ENCODE measurements around the gene ROR2.

Gene ROR2

GRCh38 chr9:91768507-91768906 lies 181.5 kb downstream of the ROR2 start:
- no peak for DNase-seq

DNA sequence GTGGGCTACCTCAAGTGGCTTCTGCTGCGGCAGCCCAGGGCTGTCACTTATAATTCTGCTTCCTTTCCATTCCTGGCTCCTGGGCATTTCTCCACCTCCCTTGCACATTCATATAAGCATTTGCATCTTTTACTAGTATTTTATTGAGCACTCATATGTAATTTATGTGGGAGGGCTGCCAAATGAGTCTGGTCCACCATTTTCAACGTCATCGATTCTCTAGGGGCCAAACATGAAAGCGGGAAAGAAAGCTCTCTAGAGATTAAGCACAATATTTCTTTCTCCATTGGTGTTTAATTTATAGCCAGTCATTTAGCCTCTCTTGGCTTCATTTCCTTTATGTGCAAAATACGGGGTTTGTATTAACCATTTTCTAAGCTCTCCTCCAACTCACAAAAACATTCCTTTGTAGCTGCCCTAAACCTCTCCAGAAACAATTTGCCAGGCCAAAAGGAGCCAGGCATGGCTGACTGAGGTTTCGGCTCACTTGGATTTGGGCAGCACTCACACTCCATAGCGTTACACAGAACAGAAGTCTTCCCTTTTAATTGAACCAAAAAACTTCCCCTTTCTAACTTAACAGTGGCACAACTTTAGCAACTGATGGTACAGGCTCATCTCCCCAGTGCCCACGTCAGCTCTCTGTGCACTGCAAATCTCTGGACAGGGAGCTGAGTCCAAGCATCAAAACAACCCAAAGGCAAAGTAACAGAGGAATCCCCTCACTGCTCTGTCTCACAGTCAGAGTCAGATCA lies 183.5 kb downstream of the ROR2 start:
- DNase-seq: no peak

DNA sequence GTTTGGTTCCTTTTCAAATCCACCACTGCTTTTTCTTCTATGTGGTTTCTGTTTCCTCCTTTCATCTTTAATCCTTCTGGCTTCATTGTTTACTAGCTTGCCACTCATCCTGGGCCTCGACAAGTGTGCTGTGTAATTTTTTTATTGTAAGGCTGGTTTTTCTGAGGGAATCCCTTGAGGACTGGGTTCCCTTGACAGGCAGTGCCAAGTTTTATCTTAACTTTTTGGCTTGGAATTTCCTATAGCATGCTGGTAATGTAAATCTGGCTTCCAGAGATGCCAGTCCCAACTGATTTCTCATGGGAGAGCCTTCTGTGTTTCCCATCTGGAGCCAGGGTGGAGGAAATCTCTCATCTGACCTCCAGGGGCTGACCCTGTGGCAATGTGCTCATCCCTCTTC lies 184.7 kb downstream of the ROR2 start:
- DNase-seq: no peak

DNA sequence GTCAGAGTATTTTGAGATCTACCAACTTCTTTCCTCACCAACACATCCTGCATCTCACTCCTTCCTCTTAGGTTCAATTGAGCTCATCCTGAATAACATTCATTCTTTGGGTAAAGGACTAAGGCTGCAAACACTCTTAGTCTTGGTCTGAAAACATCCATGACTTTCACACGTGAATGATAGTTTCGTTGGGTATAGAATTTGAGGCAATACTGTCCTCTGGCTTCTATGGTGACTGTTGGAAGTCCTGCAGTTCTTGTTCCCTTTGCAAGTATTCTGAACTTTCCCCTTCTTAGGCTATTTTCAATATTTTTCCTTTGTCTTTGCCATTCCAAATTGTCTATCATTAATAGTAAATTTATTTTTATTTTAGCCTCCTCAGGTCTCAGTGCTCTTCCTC lies 185.4 kb downstream of the ROR2 start:
- DNase-seq: no peak

- no peak for DNase-seq
Observed at GRCh38 chr9:91761362-91761761, 188.7 kb downstream of the ROR2 start.

- no peak for DNase-seq
Observed at GRCh38 chr9:91760906-91761305, 189.1 kb downstream of the ROR2 start.

DNA sequence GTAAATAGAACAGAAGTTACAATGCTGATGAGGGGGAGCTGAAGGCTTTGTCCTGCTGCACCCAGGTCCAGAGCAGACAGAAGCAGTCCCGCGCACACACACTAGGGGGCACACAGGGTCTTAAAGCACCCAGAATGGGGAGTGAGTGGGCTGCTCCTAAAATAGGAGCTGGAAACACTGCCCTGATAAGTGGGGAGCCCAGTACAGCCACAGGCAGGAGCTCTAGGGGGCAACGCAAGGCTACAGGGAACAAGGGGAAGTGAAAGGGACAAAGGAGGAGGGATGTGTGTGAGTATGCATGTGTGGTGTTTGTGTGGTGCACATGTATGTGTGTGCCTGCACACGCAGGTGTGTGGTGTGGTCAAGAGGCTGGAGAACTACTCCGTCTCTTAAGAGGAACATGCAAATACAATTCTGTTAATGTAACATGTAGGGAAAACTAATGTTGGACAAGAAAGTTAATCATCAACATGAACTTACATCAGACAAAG lies 191.5 kb downstream of the ROR2 start:
- no peak for DNase-seq

GRCh38 chr9:91757782-91758181 lies 192.2 kb downstream of the ROR2 start:
- DNase-seq: no peak

DNA sequence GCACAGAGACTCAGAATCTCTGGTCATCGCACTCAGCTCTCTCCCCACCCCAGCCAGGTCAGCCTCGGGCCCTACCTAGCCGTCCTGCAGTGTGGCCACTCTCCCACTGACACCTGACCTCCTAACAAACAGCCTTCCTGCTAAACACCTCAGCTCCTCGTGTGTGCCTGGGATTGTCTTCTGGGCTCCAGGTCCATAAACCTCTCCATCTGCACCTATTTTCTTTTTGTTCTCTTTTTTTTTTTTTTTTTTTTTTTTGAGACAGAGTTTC lies 193.6 kb downstream of the ROR2 start:
- DNase-seq: no peak

DNA sequence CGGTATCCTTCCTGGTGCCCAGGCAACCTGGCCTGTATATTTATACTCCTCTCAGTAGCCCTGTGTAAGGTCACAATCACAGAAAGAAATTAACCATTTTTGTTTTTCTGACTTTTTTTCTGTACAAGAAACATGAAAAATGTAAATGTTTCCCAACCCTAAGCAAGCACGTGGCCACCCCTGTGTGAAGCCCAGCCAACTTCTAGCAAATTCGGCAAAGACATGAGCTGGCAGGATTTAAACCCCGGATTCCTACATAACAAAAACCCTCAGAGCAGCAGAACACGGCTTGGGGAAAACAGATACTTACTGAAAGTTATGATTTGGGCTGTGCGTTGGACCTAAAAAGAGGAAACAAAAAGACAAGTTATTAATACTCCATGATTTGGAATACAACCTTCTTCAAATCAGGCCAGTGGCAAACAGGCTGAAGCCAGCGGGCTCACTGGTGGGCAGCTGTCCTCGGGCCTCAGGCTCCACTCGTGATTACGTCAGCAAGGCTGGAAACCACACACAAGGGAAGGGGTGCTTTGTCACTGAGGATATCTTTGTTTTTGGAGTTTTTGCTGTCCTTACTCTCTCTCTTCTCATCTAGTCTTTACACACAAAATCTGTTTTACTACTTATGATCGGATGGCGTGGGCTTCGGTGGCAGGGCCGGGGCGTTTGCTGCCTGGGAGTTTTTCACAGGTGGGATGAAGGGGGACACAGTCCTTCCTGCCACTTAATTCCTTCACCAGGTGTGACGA lies 194.1 kb downstream of the ROR2 start:
- DNase-seq: no peak

DNA sequence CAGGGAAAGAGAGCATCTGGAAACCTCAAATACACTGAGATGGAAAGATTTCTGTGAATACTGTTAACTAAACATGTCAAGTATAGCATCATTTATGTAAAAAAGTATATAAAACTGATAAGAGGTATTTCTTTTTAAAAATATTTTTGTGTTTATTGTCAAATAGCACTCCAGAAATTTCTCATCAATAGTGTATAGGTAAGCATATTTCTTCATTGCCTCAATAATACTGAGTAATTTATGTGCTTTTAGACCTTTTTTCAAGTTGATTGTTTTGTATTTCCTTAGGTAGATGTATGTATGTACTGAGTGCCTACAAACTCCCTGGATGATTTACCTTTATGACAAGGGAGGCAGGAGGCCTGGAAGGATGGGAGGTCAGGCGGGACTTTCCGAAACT lies 196.3 kb downstream of the ROR2 start:
- DNase-seq: no peak

DNA sequence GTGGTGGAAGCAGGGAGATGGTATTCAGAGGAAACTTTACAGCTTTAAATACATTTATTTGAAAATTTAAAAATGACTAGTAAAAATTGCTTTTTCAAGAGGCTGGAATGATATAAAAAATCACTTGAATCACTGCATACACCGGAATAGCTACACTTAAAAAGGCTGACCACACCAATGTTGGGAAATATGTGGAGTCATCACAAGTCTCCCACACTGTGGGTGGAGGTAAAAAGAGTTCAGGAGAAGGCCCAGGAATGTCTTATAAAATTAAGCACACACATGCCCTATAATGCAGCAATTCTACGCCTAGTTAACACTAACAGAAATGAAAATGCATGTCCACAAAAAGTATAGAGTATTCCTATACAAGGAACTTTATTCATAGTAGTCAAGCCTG lies 198.1 kb downstream of the ROR2 start:
- DNase-seq: no peak

DNA sequence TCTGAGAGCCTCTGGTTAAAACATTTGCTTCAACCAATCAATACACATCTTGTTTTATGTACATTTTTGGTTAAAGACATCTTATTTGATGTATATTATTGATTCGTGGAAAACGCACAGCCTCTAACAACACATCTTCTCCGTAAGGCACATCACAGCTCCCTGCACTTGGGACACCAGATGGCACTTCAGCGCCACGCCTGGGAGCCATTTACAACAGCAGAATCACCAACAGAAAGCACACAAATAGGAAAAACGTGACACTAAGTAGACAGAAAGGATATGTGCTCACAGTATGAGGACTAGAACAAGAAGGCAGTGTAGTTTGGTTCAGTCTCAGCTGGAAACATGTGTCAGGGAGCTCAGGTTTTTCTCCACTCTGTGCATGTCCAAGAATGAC lies 199.7 kb downstream of the ROR2 start:
- no peak for DNase-seq

DNA sequence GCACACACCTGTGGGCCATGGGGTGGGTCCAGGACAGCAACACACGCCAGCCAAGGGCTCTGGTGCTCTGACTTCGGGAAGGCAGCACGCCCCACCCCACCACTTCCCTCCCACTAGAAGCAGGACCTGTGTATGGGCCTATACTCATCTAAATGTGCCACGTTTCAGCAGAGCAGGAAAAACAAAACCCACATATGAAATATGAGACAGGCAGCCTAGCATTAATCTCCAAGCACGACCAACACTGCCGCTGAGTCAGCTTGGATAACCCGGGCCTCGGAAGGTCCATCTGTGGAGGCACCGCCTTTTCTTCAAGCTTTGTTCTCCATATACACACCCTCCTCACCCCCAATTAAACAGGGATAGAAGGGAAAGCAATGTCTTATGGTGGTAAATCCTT lies 203.1 kb downstream of the ROR2 start:
- DNase-seq: no peak

DNA sequence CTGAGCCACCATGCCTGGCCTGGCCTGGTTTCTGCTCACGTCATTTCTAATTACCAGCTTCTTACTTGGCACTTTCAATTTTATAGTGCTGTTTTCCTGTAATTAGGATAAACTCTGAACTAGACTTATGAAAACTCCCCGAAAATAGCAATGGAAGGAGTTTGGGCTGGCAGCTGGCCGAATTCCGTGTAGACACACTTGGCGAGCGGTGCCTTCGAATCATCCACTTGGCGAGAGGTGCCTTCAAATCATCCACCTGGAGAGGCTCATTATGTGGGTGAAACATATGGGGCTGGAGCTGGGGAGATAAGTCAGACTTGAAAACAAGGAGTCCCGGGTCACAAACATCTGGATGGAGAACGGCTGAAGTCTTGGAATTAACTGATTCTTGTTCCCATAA lies 203.7 kb downstream of the ROR2 start:
- DNase-seq: no peak

DNA sequence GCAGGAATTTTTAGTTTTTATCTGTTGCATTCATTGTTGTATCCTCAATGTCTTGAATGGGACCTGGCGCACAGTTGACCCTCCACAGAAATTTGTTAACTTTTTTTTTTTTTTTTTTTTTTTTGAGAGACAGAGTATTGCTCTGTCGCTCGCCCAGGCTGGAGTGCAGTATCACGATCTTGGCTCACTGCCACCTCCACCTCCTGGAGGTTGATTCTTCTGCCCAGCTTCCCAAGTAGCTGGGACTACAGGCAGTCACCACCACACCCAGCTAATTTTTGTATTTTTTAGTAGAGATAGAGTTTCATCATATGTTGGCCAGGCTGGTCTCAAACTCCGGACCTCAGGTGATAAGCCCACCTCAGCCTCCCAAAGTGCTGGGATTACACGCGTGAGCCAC lies 205.9 kb downstream of the ROR2 start:
- DNase-seq: no peak

DNA sequence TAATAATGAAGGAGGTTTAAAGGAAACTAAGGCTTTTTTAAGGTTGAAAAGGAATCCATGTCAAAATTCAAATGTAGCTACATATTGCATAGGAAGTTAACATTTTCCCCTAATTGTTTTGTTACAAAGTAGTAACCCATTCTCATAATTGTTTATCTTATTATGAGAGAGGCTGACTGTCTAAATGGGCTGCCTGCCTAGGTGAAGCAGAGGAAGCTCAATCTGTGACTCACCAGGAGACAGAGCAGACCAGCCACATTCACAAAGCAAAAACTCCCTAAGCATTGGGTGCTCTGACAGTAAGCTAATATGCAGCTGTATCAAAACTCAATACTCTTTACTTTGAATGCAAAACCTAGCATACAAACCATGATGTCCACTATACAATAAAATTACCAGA lies 208.5 kb downstream of the ROR2 start:
- DNase-seq: no peak

GRCh38 chr9:91740701-91741100 lies 209.3 kb downstream of the ROR2 start:
- DNase-seq: no peak

DNA sequence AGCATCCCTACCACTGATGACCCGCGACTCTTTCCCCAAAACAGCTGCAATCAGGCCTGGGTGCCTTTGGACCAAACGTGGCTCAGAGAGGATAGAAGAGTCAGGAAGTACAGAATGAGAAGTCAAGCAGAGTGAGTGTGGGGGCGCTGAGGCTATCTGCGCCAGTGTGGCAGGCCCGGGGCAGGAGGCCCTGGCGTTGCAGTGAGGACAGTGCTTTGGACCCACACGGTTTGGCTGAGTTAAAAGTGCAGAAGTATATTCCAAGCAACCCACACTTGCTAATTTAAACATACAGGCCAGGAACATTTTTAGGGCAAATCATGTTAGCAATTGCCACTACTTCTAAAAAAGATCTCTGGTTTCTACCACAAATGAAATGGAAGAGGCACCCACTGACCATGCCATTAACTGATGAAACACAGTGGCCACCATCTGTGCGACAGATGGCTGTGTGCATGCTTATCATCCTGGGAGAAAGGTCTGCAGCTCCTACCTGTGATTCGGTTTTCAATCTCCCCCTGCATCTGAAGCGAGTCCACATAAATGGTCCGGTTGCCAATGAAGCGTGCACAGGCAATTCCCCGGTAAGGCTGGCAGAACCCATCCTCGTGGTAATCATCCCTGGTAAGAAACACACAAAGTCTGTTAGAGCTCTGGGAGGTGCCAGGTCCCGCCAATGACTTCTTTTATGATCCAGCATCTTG lies 213.0 kb downstream of the ROR2 start:
- no peak for DNase-seq

DNA sequence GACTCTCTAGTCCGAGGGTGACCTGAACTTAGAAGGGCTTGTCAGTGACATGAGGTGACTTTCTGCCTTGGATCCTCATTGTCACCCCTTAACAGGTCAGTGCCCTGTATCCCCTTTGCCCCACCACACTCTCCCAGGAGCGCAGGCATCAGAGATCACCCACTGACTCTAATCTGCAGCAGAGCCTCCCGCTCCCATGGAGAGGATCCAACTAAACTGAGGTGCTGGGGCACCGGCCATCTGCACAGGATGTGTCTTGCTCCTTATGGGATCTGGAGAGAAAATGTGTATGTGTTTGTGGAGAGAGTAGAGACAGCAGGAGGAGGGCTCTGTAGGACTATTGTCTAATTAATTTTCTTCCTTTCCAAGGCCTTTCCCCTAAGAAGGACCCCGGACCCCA lies 213.7 kb downstream of the ROR2 start:
- no peak for DNase-seq

DNA sequence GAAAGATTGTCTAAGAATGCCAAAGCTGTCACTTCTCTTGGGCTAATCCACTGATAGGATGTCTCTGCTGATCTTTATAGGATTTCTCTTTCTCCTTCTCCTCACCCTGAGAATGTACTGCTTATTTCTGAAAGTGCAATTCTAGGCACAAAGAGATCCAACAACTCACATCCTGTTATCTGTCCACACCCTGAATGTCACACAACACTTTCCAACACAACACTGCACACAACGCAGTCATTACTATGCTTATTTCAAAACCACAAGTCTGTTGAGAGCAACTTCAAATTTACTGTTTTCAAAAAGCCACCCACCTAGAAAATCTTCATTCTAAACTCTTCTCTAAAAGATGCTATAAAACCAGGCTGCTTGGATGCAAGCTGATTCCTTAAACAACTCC lies 215.0 kb downstream of the ROR2 start:
- DNase-seq: no peak

- DNase-seq: no peak
Observed at GRCh38 chr9:91734371-91734981, 215.6 kb downstream of the ROR2 start.

GRCh38 chr9:91733006-91733624 lies 216.9 kb downstream of the ROR2 start:
- DNase-seq: no peak
